Prostate gland (tissue), 2 donors: ENCODE results near the gene SNRNP40. TPM values are rescaled to one million over a fixed set of nuclear protein-coding genes. Genes with fewer than 3 reads are reported as not detected.
A peak's percentile ranks its signal among the peaks of the same experiment; 100 is the strongest.

Experiments
- DNase-seq: peaks from one replicate; pipeline ENCODE4 v3.0.0-alpha.2; 2019; ENCODE audit warnings: low spot score
- H3K27ac ChIP-seq, 2 donors: fragments of 200-600 bp; sonication (generic); 2 replicates each; pipeline ENCODE4 v1.5.1; 2017 to 2019
- H3K27me3 ChIP-seq: fragments of 200-600 bp; sonication (generic); replicated peaks from 2 replicates; pipeline ENCODE4 v1.5.1; 2019; ENCODE audit not compliant: insufficient read depth
- H3K36me3 ChIP-seq, 2 donors: fragments of 200-600 bp; sonication (generic); 1 replicate in 1 of 2; 2 replicates in 1 of 2; pipeline versions ENCODE4 v1.5.1 to v1.8.1; 2017 to 2019
- H3K4me1 ChIP-seq: fragments of 200-600 bp; sonication (generic); replicated peaks from 2 replicates; pipeline ENCODE4 v1.5.1; 2019
- H3K4me3 ChIP-seq, 2 donors: fragments of 200-600 bp; sonication (generic); 2 replicates each; pipeline ENCODE4 v1.5.1; 2017 to 2019
- H3K9me3 ChIP-seq: fragments of 200-600 bp; sonication (generic); 2 replicates; pipeline ENCODE4 v1.5.1; 2017
- CTCF ChIP-seq, 4 experiments: fragments of 200-600 bp in 2 of 4; fragments of 450-650 bp in 2 of 4; sonication (generic) in 2 of 4; IDR thresholded peaks; 1 replicate in 3 of 4; 2 replicates in 1 of 4; pipeline ENCODE4 v1.5.1; 2016 to 2019; ENCODE audit warnings: antibody characterized with exemption in 4 of 4, mild to moderate bottlenecking in 2 of 4, moderate library complexity in 2 of 4
- POLR2A ChIP-seq: fragments of 450-650 bp; IDR thresholded peaks from one replicate; pipeline ENCODE4 v1.6.1; 2016; ENCODE audit warnings: antibody characterized with exemption, mild to moderate bottlenecking
- POLR2AphosphoS5 ChIP-seq: sonication (generic); formaldehyde crosslinking; IDR thresholded peaks from one replicate; pipeline ENCODE4 v1.6.1; 2017; ENCODE audit warnings: antibody characterized with exemption
- WGBS: methylation state at CpG from one replicate; pipeline ENCODE4 v1.1.5; 2018; 5-methylcytosine and 5-hydroxymethylcytosine counted together
- intact Hi-C: fragments of 100-400 bp; cut with DNase I; formaldehyde crosslinking; loops from one replicate; pipeline ENCODE4 v1.14.2; 2022
- total RNA-seq, 2 donors: library from RNA; depleted of rRNA; stranded (reverse); fragments of >200 nt; gene quantifications; one replicate each; pipeline ENCODE4 v1.1.0, GENCODE V29; 2016

Gene SNRNP40
- total RNA-seq, 2 donors from 2014 or later, result 58.7 to 65.4 TPM

GRCh38 chr1:31221072-31221471 lies 75.5 kb downstream of the SNRNP40 start:
- Histone ChIP-seq H3K27ac (no peak overlapping the region), H3K27me3 (no peaks in the 10 kb centered on the region), H3K9me3 (no peaks in the 10 kb centered on the region), H3K4me1 (no peaks in the 10 kb centered on the region), H3K36me3 (no peaks in the 10 kb centered on the region), H3K4me3 (no peak overlapping the region)
- DNase-seq, result no peak
- TF ChIP-seq CTCF (IDR thresholded peaks at IDR 0.05), result no peak
- TF ChIP-seq POLR2A, result no peak
- no peak for TF ChIP-seq POLR2AphosphoS5
- WGBS, result 58% methylated on average over 6 of the region's 6 CpGs
- intact Hi-C loops, result no loop called here

- Histone ChIP-seq H3K27me3 (no peaks in the 10 kb centered on the region), H3K9me3 (no peaks in the 10 kb centered on the region), H3K27ac (no peak overlapping the region), H3K36me3 (no peaks in the 10 kb centered on the region), H3K4me3 (no peak overlapping the region), H3K4me1 (no peaks in the 10 kb centered on the region)
- WGBS, result 93% methylated on average over 6 of the region's 6 CpGs
- TF ChIP-seq POLR2AphosphoS5 (no peak), CTCF (IDR thresholded peaks at IDR 0.05) (no peak), POLR2A (no peak)
- DNase-seq, result no peak
- intact Hi-C loops, result no loop called here
Observed at GRCh38 chr1:31219489-31219888, 77.1 kb downstream of the SNRNP40 start.

GRCh38 chr1:31218705-31219104 lies 77.9 kb downstream of the SNRNP40 start:
- TF ChIP-seq CTCF (IDR thresholded peaks at IDR 0.05) (no peak), POLR2AphosphoS5 (no peak), POLR2A (no peak)
- Histone ChIP-seq H3K9me3 (no peaks in the 10 kb centered on the region), H3K36me3 (no peaks in the 10 kb centered on the region), H3K27me3 (no peaks in the 10 kb centered on the region), H3K27ac (no peak overlapping the region), H3K4me1 (no peaks in the 10 kb centered on the region), H3K4me3 (no peak overlapping the region)
- intact Hi-C loops, result no loop called here
- 87% methylated on average over 8 of the region's 8 CpGs for WGBS
- DNase-seq, result no peak

- intact Hi-C loops, result no loop called here
- 12% methylated on average over 10 of the region's 10 CpGs for WGBS
Observed at GRCh38 chr1:31216016-31216415, 80.6 kb downstream of the SNRNP40 start.

More at GRCh38 chr1:31216016-31216415, 80.6 kb downstream of the SNRNP40 start:
- H3K9me3 ChIP-seq, result no peaks in the 10 kb centered on the region
- no peak for TF ChIP-seq CTCF (IDR thresholded peaks at IDR 0.05)
- TF ChIP-seq POLR2AphosphoS5, result no peak
- no peak for TF ChIP-seq POLR2A
- no peak overlapping the region for H3K4me3 ChIP-seq
- no peaks in the 10 kb centered on the region for H3K4me1 ChIP-seq
- no peaks in the 10 kb centered on the region for H3K36me3 ChIP-seq
- H3K27me3 ChIP-seq, result no peaks in the 10 kb centered on the region
- peak; percentile 63 for DNase-seq
- H3K27ac ChIP-seq, result no peak overlapping the region
